ENCODE results near the gene YIPF1.
"Not testable (repeated sequence)": the region's sequence is repeated elsewhere in the genome, so short reads cannot be mapped to it uniquely, and the experiment has no call there.

Gene YIPF1

DNA sequence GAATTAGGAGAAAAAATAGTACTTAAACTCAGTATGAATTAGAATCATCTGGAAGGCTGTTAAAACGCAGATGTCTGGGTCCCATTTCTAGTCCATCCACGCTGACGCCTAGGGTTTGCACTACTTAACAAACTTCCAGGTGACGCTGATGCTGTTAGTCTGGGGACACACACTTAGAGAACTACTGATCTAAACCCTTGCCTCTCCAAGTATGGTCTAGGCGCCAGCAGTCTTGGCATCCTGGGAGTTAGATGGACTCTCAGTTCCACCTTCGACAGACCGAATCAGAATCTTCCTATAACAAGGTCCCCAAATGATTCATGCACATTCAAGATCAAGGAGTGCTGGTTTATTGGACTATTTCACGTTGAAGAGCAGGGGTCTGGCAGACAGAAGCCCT lies 15.9 kb upstream of the YIPF1 start:
- no peak overlapping the region for H3K27ac Mint-ChIP-seq

DNA sequence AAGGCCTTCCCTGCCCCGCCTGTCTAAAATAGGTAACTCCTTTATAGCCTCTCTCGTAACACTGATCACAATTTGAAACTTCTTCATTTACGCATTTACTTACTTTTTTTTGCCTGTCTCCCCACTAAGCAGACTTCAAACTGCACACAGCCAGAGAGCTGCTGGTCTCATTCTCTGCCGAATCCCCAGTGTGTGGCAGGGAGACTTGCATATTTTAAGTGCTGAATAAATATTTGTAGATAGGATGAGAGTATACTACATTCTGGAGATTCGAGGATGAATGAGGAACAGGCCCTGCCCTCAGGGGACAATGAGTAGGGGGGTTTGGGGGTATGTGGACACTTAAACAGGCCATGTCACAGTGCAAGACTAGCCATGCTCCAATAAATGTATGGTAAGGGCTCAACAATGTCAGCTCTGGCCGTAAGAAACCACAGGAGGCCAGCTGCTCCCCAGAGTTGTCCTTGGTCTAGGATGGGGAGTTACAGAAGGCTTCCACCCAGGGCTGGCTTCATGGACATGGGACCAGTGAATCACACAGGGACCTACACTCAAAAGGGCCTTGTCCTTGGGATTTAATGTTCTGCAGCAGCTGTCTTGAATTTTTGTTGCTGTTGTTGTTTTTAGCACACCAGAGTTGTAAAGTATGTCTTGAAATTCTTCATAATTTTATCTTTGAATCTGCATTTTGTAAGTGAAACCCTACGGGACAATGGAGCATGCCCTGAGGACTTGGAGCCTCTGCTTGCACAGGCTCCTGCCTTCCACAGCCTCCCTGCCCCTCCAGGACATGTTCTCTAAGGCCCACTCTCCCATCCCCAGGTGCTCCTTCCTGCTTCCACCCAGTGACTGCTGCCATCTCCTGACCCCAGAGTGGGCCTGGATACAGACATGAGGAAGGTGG lies 12.9 kb upstream of the YIPF1 start:
- H3K4me3 Mint-ChIP-seq, result no peak overlapping the region
- H3K36me3 Mint-ChIP-seq, result peaks cover 5% of the 10 kb centered on the region
- H3K4me1 Mint-ChIP-seq, result no peaks in the 10 kb centered on the region
- no peaks in the 10 kb centered on the region for H3K27me3 Mint-ChIP-seq
- H3K9me3 Mint-ChIP-seq, result no peaks in the 10 kb centered on the region
- ATAC-seq, result no peak
- H3K27ac Mint-ChIP-seq, result no peak overlapping the region

More for the DNA sequence above, 15.9 kb upstream of the YIPF1 start:
- Mint-ChIP-seq H3K27me3 (no peaks in the 10 kb centered on the region), H3K36me3 (peaks cover 5% of the 10 kb centered on the region), H3K4me1 (no peaks in the 10 kb centered on the region), H3K9me3 (no peaks in the 10 kb centered on the region), H3K4me3 (no peak overlapping the region)
- no peak for ATAC-seq

DNA sequence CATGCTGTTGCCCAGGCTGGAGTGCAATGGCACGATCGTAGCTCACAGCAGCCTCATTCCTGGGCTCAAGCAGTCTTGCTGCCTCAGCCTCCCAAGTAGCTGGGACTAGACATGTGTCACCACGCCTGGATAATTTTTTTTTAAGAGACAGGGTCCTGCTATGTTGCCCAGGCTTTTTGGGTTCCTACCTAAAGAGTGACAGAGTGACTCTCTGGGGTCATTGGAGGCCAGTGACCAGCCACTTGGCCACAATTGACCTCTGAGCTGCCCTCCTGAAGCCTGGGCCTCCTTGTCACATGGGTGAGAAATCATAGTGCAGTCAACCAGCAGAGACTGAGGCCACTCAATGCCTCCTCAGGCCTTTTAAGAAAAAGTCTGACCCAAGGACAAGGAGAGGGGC lies 10.1 kb upstream of the YIPF1 start:
- H3K36me3 Mint-ChIP-seq, result peaks cover 2% of the 10 kb centered on the region
- no peaks in the 10 kb centered on the region for H3K9me3 Mint-ChIP-seq
- no peak for ATAC-seq
- H3K4me3 Mint-ChIP-seq, result no peak overlapping the region
- no peak overlapping the region for H3K27ac Mint-ChIP-seq
- H3K27me3 Mint-ChIP-seq, result peaks cover 13% of the 10 kb centered on the region
- H3K4me1 Mint-ChIP-seq, result no peaks in the 10 kb centered on the region

DNA sequence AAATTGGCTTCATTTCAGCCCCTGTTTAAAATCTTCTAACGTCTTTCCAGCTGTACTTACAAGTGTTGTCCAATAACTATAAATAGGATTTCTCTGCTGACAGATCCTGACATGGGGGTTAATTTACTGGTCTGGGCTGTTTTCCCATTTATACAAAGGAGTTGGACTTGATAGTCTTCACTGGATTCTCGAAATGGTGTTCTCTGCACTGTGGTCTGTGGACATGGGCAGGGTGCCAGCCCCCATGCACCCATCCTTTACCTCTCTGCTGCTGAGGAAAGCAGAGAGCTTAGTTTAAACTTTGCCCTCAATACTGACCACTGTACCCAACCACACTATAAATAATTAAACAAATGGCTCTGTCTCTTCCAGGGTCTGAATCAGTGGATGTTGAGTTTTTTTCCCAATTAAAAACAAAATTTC lies 9.6 kb upstream of the YIPF1 start:
- no peaks in the 10 kb centered on the region for H3K4me1 Mint-ChIP-seq
- no peaks in the 10 kb centered on the region for H3K36me3 Mint-ChIP-seq
- H3K27ac Mint-ChIP-seq, result no peak overlapping the region
- no peak for ATAC-seq
- H3K27me3 Mint-ChIP-seq, result peaks cover 13% of the 10 kb centered on the region
- H3K4me3 Mint-ChIP-seq, result no peak overlapping the region
- H3K9me3 Mint-ChIP-seq, result no peaks in the 10 kb centered on the region

DNA sequence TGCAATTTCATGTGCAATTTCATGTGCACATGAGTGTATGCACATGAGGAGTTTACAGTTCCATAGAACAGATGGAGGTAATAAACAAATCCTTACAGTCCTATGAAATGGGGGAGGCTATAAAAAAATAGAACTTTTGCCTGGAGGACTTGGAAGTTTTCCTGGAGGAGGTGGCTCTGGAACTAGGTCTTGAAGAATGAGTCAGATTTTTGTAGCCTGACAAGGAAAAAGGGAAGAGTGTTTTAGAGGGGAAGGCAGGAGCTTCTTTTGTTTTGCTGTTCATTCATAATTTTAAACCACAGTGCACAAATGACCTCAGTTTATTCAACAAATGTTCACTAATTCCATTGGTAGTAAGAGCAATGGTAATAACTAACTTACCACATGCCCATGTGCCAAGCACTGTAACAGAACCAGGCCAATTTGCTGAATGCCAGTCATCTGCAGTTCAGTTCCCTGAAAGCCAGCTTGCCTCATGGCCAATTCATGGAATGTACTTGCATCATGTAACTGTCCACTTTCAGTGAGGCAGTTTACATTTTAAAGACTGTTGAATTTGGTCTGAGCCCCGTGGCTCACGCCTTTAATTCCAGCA lies 7.1 kb upstream of the YIPF1 start:
- no peaks in the 10 kb centered on the region for H3K9me3 Mint-ChIP-seq
- H3K27me3 Mint-ChIP-seq, result peaks cover 13% of the 10 kb centered on the region
- H3K27ac Mint-ChIP-seq, result no peak overlapping the region
- no peaks in the 10 kb centered on the region for H3K36me3 Mint-ChIP-seq
- no peaks in the 10 kb centered on the region for H3K4me1 Mint-ChIP-seq
- ATAC-seq, result no peak
- H3K4me3 Mint-ChIP-seq, result no peak overlapping the region

DNA sequence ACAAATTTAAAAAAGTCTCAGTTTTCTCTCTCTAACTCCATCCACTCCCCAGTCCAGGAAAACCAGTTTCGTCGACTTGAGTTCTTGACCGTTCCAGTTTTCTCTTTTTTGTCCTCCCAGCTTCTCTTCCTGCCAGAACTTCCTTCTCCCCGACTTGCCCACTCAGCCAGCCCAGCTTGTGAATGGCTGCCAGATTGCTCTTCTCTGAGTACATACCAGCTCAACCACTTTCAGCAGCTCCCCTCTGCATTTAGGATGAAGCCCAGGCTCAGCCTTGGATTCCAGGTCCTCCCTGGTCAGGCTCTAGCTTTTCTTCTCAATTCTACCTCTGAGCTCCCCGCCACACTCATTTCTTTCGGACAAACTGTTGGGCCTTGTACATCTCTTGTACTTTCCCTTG lies 5.8 kb upstream of the YIPF1 start:
- Mint-ChIP-seq H3K9me3 (no peaks in the 10 kb centered on the region), H3K36me3 (no peaks in the 10 kb centered on the region), H3K4me1 (peaks cover 3% of the 10 kb centered on the region), H3K27me3 (peaks cover 13% of the 10 kb centered on the region), H3K4me3 (no peak overlapping the region), H3K27ac (no peak overlapping the region)
- no peak for ATAC-seq

DNA sequence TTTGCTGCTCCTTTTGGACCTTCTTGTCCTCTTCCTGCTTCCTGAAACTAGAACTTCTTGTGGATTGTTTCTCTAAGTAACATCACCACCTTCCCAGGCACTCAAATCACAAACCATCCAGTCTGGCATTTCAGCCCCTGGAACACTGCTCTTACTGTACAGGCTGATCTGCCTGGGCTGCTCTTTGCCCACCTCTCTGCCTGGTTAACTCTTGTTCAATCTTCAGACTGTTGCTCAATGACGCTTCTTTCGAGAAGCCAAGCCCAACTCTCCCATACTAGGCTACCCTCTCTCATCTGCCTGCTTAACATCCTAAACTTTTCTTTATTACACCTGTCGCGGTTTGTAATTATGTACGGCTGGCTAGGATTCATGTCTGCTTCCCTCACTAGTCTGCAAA lies 5.0 kb upstream of the YIPF1 start:
- ATAC-seq, result no peak
- Mint-ChIP-seq H3K27ac (no peak overlapping the region), H3K9me3 (no peaks in the 10 kb centered on the region), H3K4me3 (no peak overlapping the region), H3K4me1 (peaks cover 11% of the 10 kb centered on the region), H3K36me3 (no peaks in the 10 kb centered on the region), H3K27me3 (peaks cover 13% of the 10 kb centered on the region)

DNA sequence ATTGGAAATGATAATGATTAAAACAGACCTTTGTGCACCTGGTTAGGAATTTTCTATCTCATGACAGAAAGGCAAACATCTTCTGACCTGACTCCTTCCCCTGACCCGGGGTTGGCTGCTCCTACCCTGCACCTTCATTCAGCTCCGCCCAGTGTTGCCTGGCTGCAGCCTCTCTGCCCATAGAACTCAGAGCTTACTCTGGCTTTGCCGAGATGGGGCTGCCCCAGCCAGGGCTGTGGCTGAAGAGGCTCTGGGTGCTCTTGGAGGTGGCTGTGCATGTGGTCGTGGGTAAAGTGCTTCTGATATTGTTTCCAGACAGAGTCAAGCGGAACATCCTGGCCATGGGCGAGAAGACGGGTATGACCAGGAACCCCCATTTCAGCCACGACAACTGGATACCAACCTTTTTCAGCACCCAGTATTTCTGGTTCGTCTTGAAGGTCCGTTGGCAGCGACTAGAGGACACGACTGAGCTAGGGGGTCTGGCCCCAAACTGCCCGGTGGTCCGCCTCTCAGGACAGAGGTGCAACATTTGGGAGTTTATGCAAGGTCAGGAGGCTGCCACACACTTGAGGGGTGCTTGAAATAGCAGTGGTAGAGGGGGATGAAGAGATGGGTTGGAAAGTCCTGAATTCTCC lies 4.5 kb upstream of the YIPF1 start, which contains the start of gene DIO1:
TSS of gene DIO1 (plus strand) at position 189 of the 638 bp plus-strand sequence. CDS start at position 213, 24 bp downstream.
- no peak for ATAC-seq
- Mint-ChIP-seq H3K27ac (no peak within 1 kb of the TSS), H3K4me3 (no peak within 1 kb of the TSS), H3K9me3 (no peaks in the 10 kb centered on the region), H3K36me3 (no peaks in the 10 kb centered on the region), H3K27me3 (peaks cover 13% of the 10 kb centered on the region), H3K4me1 (peaks cover 13% of the 10 kb centered on the region)

DNA sequence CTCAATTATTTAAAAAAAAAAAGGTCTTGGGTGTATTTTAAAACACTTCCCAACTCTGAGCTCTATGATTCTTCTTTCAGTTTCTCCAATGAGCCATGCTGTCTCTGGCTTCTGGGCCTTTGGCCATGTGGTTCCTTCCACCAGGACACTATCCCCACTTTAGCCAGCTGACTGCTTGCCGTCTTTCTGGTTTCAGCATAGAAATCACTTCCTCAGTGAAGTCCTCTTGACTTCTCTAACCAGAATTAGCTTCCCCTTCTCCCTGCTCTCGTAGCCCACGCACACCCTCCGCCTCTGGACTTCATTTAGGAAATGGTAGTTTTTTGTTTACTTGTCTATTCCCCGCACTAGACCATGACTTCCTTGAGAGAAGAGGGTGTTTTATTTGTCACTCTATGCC lies 3.3 kb upstream of the YIPF1 start:
- no peaks in the 10 kb centered on the region for H3K9me3 Mint-ChIP-seq
- no peak for ATAC-seq
- H3K4me1 Mint-ChIP-seq, result peaks cover 23% of the 10 kb centered on the region
- no peak overlapping the region for H3K27ac Mint-ChIP-seq
- H3K4me3 Mint-ChIP-seq, result no peak overlapping the region
- H3K36me3 Mint-ChIP-seq, result no peaks in the 10 kb centered on the region
- H3K27me3 Mint-ChIP-seq, result peaks cover 13% of the 10 kb centered on the region

DNA sequence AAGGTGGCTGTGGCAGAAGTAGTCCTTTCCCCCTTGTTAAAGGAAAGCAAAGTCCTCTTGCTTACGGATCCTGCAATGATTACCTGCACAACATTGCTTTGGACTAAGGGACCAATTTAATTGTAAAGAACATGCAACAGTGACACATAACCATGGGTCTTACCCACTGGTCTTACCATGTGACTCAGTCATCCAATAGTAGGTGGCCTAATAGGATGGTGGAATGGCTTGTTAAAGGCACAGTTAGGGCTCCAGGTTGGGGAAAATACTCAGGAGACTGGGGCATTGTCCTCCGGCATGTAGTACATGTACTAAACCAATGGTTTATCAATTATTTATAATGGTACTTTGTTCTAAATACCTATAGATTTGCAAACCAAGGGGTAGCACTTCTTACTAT lies 2.1 kb upstream of the YIPF1 start:
- ATAC-seq, result no peak
- H3K27ac Mint-ChIP-seq, result no peak overlapping the region
- peaks cover 23% of the 10 kb centered on the region for H3K4me1 Mint-ChIP-seq
- no peaks in the 10 kb centered on the region for H3K36me3 Mint-ChIP-seq
- H3K9me3 Mint-ChIP-seq, result no peaks in the 10 kb centered on the region
- no peak overlapping the region for H3K4me3 Mint-ChIP-seq
- H3K27me3 Mint-ChIP-seq, result peaks cover 13% of the 10 kb centered on the region

DNA sequence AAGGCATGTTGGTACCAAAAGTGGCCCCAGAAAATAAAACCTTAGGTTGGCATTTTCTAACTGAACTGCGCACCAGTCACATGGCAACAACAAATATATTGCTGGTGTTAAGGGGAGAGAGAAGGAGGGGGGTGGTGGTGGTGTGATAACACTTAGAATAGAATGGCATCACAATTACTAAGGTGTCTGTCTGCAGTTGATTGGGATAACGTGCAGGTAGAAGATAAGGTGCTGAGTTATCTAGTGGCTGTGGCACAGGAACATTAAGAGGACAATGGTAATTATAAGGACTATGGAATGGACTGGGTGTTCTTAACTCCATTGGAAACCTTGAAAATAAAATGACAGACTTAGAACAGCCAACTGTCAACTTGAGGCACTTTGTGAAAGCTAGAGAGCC lies 1.4 kb upstream of the YIPF1 start:
- Mint-ChIP-seq H3K27me3 (peaks cover 11% of the 10 kb centered on the region), H3K4me1 (peaks cover 23% of the 10 kb centered on the region), H3K4me3 (no peak overlapping the region), H3K36me3 (no peaks in the 10 kb centered on the region), H3K9me3 (no peaks in the 10 kb centered on the region), H3K27ac (no peak overlapping the region)
- ATAC-seq, result no peak

DNA sequence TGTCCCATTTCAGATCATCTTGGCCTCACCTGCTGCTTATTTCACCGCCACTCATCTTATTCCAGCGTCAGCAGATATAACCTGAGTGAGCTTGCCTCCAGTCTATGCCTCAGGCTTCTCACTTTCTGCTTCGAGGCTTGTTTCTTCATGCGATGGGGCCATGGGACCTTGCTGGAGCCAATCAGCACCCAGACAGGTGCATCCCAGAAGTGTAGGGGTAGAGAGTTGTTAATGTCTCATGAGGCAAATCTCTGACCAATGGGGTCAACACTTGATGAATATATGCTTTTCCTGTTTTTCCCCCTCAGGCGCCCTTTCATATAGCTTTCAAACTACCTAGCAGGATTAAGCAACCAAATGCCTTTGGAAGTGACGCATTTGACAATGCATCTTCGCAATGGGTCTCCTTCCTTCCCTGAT lies 935 bp upstream of the YIPF1 start:
- ATAC-seq, result no peak
- peaks cover 23% of the 10 kb centered on the region for H3K4me1 Mint-ChIP-seq
- no peaks in the 10 kb centered on the region for H3K9me3 Mint-ChIP-seq
- peak overlapping the region; percentile 85 for H3K27ac Mint-ChIP-seq
- no peaks in the 10 kb centered on the region for H3K36me3 Mint-ChIP-seq
- peak overlapping the region; percentile 90 for H3K4me3 Mint-ChIP-seq
- H3K27me3 Mint-ChIP-seq, result peaks cover 6% of the 10 kb centered on the region

DNA sequence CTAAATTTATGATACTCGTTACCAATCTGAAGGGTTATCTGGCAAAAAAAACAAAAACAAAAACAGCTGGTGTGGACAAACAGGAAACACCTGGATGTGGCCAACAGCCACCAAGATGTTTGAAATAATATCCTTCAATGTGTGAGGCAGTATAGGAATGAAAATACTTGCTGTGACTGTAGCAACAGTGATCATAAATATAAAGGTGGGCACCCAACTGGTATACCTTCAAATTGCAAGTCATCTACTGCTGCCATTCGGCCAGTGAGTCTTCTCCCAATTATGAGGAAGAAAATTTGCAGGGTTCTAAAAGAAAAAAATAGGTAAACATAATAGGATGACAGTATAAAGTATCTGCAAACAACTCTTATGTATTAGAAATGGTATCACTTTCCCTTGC lies 916 bp downstream of the YIPF1 start:
- ATAC-seq, result no peak
- Mint-ChIP-seq H3K36me3 (no peaks in the 10 kb centered on the region), H3K4me1 (peaks cover 23% of the 10 kb centered on the region), H3K4me3 (peak overlapping the region; percentile 90), H3K27ac (peak overlapping the region; percentile 85), H3K9me3 (no peaks in the 10 kb centered on the region), H3K27me3 (no peaks in the 10 kb centered on the region)

DNA sequence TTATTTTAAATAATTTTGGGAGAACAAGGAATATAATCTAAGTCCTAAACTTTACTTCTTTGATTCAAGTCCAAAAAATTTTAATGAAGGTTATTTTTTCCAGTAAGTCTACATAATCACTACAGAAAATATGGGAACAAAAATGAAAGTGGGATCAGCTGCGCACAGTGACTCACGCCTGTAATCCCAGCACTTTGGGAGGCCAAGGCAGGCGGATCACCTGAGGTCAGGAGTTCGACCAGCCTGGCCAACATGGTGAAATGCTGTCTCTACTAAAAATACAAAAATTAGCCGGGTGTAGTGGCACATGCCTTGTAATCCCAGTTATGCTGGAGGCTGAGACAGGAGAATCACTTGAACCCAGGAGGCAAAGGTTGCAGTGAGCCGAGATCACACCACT lies 6.0 kb downstream of the YIPF1 start:
- not testable (repeated sequence) for H3K4me1 Mint-ChIP-seq, H3K27ac Mint-ChIP-seq, H3K27me3 Mint-ChIP-seq, H3K9me3 Mint-ChIP-seq, ATAC-seq, H3K4me3 Mint-ChIP-seq
- peaks cover 39% of the 10 kb centered on the region for H3K36me3 Mint-ChIP-seq

DNA sequence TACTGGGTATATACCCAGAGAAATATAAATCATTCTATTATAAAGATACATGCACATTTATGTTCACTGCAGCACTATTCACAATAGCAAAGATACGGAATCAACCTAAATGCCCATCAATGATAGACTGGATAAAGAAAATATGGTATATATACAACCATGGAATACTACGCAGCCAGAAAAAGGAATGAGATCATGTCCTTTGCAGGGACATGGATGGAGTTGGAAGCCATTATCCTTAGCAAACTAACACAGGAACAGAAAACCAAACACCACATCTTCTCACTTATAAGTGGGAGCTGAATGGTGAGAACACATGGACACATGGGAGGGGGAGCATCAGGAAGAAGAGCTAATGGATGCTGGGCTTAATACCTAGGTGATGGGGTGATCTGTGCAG lies 7.7 kb downstream of the YIPF1 start:
- H3K27ac Mint-ChIP-seq, H3K4me3 Mint-ChIP-seq, ATAC-seq, H3K27me3 Mint-ChIP-seq, H3K9me3 Mint-ChIP-seq, H3K4me1 Mint-ChIP-seq: not testable (repeated sequence)
- peaks cover 53% of the 10 kb centered on the region for H3K36me3 Mint-ChIP-seq
